ENCODE measurements around the gene IL4R.
"Not testable (repeated sequence)": the region's sequence is repeated elsewhere in the genome, so short reads cannot be mapped to it uniquely, and the experiment has no call there.

The IL4R gene

DNA sequence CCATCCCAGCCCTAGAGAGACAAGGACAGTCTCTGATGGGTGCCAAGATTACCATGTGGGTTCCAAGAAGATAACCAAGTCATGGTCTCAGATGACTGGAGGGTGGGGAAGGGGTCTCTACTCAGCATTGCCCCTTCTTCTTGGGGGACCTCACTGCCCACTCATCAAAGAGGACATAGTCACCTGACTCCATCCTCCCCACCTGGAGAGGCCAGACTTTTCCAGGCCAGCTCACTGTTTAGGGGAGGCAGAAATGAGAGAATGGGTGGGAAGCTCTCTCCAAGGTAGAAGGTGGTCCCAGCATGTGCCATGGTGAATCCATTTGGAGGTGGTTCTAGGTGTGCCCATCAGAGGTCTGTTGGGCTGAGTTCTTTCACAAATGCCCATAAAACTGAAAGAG, 67.5 kb downstream of the IL4R start:
- no peak for DNase-seq (ENCODE audit: low read depth)

DNA sequence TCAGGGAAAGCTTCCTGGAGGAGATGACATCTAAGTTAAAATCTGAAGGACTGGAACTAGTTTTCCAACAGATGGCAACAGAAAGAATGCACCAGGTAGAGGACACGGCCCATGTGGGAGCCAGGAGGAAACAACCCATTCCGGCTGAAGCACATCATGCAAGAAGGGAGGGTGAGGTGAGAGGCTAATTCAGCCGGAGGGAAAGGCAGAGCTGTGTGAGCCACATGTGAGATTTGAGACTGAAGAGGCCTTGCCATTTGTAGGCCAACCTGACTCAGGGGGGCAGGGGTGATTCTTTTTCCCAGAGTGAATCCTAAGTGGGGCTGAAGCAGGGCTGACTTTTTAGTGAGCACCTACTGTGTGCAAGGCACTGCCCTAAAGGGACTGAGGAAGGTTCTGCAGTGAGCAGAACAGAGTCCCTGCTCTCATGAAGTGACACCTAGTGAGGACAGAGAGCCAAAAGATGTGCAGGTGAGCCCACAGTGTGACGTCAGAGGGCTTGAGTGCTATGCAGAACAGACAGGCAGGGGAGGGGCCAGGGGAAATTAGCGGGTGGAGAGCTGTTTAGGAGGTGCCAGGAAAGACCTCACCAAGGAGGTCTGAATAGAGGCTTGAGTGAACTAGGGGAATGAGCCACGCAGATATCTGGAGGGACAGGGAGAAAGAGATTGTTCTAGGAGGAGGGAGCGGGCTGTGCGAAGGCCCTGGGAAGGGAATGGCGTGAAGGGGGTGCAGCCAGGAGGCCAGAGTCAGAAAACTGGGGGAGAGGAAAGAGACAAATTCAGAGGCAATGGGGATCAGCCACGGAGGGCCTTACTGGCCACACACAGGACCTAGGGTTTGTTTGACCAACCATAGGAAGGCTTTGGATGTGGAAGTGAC, 68.4 kb downstream of the IL4R start:
- DNase-seq (ENCODE audit: low read depth) = no peak

DNA sequence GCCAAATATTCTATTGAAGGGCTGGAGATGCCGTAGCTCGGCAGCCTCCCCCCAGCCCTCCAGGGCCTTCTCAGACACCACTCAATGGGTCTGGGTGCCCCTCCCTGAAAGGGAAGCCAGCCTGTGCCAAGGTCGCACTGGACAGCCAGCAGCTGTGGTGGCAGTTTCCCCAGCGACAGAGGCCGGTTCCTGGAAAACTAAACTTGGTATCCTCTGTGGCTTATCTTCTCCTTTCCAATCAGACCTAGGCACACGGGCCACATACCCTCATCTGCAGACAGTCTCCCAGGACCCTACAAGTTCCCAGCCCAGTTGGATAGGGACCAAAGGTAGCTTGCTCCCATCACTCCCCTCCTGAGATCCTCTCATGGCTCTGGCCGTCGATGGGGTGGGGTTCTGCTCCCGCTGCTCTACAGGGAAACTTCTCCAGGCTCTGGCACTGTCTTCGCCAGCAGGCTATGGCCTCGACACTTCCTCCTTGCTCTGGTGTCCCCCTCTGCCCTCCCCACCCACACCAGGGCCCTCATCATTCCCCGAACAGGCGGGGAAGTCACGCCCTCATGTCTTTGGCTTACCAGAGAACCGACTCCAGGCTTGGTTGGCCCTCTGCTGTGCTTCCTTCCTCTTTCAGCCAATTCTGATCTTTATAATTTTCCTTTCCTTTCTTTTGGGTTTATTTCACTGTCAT, 69.9 kb downstream of the IL4R start:
- no peak for DNase-seq (ENCODE audit: low read depth)

DNA sequence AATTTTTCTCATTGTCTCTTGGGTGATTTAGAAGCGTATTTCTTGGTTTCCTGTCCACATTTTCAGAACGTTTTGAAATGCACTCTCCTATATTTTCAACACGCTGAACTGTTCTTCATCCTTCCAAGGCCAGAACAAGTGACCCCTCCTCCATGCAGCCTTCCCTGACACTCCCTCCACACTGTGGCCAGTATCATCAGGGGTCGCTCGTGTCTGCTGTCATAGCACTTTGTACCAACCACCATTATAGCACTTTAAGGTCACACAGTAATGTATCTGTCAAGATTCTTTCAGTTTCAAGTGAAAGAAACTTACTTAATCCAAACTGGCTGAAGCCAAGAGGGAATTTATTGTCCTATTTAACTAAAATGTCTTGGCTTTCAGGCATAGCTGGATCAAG, 70.7 kb downstream of the IL4R start:
- DNase-seq (ENCODE audit: low read depth) = no peak

DNA sequence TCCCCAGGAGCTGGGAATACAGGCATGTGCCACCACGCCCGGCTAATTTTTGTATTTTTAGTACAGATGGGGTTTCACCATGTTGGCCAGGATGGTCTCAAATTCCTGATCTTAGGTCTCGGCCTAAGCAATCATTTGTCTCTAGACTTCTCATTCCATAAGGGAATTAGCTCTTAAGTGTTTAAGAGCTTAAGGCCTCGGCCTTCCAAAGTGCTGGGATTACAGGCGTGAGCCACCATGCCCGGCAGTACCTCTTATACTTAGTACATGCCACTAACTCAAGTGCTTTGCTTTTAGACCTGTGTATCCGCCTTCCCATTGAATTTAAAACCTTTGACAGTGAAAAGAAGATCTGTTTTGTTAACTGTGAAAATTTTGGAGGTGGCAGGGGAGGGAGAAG, 71.6 kb downstream of the IL4R start:
- DNase-seq (ENCODE audit: low read depth) = no peak

DNA sequence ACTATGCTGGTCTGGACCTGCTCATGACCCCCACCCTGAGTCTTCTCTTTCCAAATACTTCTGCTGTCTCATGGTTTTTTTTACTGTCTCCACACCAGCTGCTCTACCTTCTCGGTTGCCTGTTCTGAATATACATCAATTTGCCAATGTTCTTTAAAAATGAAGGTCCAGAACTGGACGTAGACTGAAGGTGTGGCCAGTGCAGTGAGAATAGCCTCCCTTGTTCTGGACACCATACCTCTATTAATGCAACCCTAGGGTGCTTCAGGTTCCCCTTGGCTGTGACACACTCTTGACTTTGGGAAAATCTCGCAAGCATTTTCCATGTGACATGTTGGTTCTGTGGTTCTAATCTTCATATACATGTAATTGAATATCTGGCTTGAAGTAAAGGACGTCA, 72.9 kb downstream of the IL4R start:
- no peak for DNase-seq (ENCODE audit: low read depth)

DNA sequence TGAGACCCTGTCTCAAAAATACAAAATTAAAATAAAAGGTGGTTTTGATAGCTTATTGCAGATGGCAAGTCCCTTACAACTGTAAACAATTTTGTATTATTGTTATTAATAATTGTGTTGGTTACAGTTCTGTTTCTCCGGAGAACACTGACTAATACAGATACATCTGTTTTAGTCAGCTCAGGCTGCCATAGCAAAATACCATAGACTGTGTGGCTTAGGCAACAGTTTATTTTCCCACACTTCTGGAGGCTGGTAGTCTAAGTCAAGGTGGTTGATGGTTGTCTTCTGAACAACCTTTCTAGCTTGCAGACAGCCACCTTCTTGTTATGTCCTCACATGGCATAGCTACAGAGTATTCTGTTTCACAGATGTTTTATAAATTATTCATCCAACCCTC, 74.0 kb downstream of the IL4R start:
- no peak for DNase-seq (ENCODE audit: low read depth)

DNA sequence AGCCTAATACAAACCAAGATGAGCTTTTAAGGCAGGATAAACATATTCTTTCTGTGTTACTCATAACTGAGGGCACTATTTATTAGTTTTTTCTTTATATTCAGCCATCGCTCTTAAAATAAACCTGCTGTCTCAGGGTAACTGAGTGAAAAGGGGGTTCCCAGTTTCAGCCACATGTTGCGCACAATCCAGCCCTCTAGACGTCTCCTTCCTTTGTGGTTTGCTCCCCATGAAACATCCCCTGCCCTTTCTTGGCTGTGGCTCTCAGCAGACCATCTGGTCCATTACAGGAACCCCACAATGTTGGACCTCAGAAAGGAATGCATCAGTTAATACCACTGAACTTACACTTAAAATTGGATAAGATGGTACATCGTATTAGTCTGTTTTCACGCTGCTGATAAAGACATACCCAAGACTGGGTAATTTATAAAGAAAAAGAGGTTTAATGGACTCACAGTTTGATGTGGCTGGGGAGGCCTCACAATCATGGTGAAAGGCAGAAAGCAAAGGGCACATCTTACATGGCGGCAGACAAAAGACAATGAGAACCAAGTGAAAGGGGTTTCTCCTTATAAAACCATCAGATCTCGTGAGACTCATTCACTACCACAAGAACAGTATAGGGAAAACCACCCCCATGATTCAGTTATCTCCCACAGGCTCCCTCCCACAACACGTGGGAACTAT, 75.6 kb downstream of the IL4R start:
- DNase-seq (ENCODE audit: low read depth) = no peak

DNA sequence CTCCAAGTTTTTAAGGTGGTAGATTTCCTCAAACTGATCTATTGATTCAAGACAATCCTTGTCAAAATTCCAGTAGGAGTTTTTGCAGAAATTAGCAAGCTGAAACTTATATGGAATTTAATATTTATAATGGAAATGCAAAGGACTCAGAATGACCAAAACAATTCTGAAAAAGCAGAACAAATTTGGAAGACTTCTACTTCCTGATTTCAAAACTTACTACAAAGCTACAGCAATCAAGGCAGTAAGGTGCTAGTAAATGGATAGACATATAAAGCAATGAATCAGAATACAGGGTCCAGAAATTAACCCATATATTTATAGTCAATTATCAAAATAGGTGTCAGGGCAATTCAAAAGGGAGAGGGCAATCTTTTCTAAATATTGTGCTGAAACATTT, 76.4 kb downstream of the IL4R start:
- DNase-seq (ENCODE audit: low read depth) = no peak

DNA sequence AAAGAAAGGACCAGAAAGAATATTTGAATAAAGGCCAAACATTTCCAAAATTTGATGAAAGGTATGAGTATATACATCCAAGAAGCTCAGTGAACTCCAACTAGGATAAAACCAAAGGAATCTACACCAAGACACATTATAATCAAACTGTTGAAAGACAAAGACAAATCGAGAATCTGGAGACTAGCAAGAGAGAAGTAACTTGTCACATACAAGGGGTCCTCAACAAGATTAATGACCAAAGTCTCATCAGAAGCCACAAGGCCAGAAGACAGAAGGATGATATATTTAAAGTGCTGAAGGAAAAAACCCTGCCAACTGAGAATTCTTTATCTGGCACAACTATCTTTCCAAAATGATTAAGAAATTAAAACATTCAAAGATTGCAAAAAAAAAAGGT, 78.9 kb downstream of the IL4R start:
- no peak for DNase-seq (ENCODE audit: low read depth)

DNA sequence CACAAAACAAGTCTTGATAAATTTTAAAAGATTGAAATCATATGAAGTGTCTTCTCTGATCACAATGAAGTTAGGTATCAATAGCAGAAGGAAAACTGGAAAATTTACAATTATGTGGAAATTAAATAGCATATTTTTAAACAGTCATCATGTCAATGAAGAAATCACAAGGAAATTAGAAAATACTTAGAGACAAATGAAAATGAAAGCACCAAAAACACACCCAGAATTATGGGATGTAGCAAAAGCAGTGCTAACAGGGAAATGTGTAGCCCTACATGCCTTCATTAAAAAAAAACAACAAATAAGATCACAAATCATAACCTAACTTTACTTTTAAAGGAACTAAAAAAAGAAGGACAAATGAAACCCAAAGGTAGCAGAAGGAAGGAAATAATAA, 80.7 kb downstream of the IL4R start:
- no peak for DNase-seq (ENCODE audit: low read depth)

DNA sequence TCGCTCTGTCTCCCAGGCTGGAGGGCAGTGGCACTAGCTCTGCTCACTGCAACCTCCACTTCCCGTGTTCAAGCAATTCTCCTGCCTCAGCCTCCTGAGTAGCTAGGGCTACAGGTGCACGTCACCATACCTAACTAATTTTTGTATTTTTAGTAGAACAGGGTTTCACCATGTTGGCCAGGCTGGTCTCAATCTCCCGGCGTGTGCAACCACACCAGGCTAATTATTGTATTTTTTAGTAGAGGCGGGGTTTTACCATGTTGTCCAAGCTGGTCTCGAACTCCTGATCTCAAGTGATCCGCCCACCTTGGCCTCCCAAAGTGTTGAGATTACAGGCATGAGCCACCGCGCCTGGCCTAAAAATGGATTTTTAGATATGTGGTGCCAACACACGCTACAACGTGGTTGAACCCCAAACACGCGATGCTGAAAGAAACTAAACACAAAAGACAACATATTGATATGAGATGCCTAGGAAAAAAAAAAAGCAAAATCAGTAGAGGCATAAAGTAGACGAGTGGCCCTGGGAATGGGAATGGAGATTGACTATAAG, 84.6 kb downstream of the IL4R start:
- DNase-seq (ENCODE audit: low read depth) = not testable (repeated sequence)

DNA sequence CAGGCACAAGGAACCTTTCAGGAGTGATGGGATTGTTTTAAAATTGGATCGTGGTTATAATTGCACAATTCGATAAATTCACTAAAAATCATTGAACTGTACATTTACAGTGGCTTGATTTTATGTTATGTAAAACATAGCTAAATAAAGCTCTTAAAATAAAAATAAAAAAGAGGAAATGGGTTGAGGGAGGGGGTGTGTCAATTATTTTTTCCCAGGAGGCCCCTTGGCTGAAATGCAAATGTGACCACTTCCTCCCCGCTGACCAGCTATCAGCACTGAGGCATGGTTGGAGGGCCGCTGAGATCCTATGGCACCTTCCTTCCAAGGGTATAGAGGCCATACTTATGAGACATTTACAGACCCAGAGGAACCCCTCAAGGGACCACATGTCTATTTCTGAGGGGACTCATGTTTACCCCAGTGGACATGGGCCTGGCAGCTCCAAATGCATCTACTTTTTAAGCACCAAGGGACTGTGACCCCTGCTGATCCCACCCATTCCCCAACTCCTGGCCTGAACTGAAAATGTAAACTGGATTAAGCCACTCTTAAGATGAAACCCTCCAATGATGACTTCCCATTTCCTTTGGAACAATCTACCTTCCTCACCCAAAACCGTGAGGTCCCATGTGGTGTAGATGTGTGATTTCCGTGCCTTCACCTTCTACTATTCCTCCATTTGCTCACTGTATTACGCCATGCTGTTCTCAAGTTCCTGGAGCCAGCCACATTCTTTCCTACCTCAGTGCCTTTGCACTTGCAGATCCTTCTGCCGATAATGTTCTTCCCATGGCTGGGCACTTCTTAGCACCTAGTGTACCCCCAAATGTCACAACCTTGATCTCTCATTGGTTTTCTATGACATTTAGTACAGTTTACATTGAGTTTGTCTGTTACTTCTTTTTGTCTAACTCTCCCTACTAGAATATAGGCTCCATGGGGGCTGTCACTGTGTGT, 85.4 kb downstream of the IL4R start:
- DNase-seq (ENCODE audit: low read depth) = no peak

DNA sequence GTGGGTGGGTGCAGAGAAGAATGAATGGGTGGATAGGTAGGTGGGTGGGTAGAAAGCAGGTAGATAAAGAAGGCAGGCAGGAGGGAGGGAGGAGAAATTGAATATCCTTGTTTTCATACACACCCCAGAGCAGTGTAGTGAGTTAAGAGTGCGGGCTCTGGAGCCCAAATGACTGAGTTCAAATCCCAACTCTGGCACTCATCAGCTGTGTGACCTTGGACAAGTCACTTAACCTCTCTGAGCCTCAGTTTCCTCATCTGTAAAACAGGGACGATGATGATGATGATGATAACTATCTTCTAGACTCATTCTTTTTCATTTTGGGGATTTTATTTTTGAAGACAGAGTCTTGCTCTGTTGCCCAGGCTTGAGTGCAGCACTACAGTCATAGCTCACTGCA, 86.2 kb downstream of the IL4R start:
- no peak for DNase-seq (ENCODE audit: low read depth)

DNA sequence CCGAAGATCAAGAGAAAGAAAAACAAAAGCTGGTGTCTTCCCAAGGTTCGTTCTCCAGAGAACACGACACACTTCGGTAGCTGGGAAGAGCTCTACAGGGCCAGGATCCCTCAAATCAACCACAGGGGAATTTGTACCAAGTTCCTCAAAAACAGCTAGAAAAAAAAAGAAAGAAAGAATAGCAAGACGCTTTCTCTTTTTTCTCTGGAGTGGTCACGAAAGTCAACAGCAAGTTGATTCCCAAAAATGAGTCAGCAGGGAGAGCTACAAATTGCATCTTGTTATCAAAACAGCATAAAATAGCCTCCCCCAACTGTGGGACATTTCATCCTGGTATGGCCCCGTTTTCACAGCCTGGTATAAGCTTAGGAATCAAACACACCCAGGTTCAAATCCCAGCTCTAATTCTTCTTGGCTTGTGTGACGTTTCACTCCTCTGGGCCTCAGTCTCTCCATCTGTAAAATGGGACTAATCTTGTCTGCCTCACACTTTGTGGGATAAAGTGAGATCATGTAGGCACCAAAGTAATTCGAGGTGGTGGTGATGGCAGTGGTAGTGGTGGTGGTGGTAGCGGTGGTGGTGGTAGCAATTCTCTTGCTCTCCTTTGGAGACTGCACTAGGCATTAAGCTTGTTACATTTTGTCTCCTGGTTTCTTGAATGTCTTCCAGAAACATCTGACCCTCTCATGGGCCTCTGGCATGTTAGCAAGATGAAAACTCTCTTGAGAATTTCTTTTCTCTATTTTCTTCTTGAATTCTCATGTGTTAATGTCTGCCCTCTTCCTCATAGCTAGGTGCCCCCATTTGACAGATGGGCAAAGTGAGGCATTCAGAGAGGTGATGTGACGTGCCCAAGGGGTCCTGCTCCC, 87.2 kb downstream of the IL4R start:
- DNase-seq (ENCODE audit: low read depth) = no peak

DNA sequence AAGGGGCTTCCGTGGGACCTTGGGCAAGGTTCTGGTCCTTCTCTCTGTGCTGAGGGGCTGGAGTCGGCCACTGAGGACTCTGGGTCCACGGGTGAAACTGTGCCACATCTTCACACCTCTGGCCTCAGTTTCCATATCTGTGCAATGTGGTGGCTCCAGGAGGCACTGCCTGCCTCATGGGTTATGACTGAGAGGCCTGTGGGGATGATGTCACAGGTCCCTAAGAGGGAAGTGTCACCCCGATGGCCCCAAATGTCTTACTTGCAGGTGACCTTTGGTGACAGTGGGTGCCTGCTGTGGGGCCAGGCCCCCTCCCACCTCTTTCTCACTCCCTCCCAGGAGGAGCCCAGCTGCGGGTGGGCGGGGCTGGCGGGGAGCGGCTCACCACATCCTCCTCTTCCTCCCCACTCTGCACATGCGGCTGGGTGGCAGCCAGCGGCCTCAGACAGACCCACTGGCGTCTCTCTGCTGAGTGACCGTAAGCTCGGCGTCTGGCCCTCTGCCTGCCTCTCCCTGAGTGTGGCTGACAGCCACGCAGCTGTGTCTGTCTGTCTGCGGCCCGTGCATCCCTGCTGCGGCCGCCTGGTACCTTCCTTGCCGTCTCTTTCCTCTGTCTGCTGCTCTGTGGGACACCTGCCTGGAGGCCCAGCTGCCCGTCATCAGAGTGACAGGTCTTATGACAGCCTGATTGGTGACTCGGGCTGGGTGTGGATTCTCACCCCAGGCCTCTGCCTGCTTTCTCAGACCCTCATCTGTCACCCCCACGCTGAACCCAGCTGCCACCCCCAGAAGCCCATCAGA, 88.2 kb downstream of the IL4R start, which contains the start of gene IL21R:
IL21R (plus strand) TSS at position 407 of the 801 bp plus-strand sequence. CDS start 27,898 bp downstream, outside the sequence.
- peak; percentile 74 for DNase-seq (ENCODE audit: low read depth)

DNA sequence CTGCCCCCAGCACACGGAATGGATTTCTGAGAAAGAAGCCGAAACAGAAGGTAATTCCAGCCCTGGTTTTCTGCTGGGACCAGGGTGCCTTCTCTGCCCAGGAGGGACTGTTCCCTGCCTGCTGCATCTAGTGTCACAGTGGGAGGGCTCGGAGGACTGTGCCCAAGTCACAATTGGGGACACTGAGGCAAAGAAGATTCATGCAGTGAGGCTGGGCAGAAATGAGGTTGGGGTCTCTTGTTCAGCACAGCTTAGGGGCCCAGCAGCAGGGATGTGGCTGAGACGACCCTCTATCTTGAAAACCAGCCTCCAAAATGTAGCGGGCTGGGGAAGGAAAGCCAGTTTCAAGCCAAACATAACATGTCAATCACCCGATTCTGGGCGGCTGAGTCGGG, 88.8 kb downstream of the IL4R start:
- no peak for DNase-seq (ENCODE audit: low read depth)

DNA sequence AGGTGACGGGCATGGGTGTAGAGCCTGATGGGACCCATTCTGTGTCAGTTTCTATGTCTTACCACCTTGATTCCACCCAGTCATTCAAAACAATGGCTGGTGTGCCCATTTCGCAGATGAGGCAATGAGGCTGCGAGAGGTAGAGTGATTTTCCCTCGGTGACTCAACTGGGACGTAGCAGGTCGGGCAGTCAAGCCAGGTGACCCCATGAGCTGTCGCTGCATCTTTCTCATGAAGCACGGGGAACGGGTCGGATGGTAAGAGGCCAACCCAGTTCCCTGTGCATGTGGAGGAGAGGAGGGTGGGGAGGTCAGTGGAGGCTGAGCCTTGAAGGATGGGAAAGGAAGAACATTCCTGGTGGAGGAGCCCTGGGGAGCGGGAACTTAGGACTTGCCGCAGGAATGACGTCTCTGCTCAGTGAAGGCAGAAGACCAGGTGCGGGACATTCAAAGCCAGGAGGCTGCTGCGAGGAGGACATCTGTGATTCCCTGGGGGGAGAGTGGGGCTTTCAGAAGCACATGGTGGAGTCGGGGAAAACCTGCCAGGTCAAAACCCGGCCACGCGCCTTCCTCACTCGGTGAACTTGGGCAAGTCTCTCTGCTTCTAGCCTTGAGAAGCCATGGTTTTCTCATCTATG, 89.3 kb downstream of the IL4R start:
- no peak for DNase-seq (ENCODE audit: low read depth)

DNA sequence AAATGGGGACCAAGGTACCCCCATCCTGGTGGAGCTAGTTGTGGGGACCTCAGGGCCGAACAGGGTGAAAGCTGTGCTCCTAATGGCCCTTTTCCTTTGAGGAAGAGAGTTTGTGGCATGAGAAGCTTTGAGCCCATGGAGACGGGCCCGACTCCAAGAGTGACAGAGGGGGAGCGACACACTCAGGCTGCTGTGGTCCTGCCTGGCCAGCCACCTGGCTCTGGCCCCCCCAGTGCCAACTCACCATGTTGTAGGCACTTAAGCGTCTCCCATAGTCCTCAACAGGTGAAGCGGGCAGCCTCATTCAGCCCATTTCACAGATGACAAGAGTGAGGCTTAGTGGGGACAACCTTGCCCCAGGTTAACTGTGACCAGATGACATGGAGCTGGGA, 89.8 kb downstream of the IL4R start:
- DNase-seq (ENCODE audit: low read depth) = no peak
